Measurements from ENCODE around the gene PIGBOS1.

PIGBOS1 gene

DNA sequence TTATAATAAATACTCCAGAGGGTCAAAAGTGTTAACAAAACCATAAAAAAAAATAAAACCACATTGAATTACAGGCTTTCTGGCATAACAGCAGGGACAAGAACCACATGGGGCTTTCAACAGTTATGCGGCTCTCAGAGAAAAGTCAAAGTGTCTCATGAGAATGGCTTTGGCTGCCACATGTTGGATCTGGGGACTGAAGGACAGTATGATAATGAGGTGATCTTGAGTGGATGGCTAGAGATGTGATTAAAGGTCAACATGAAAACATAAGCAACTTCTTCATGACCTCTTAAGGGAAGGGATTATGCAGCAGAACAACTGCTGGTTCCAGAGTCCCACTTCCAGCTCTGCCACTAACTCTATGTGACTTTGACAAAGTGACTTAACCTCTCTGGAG is 34.5 kb downstream of the PIGBOS1 start:
- Histone ChIP-seq H4K20me1 (ENCODE audit: low read depth, low read length) (no peaks in the 10 kb centered on the region), H3K79me2 (ENCODE audit: insufficient read depth, low read length) (no peaks in the 10 kb centered on the region), H2AFZ (ENCODE audit: low read depth, low read length, severe bottlenecking) (no peak overlapping the region), H3F3A (ENCODE audit: insufficient read depth) (no peaks in the 10 kb centered on the region), H3K9me2 (replicated peaks; ENCODE audit: insufficient read depth, low read length) (no peaks in the 10 kb centered on the region), H3K4me2 (ENCODE audit: low read depth, low read length, poor library complexity, severe bottlenecking) (no peak overlapping the region), H3K36me3 (ENCODE audit: low read length) (no peaks in the 10 kb centered on the region), H3K4me3 (ENCODE audit: insufficient read depth, low read length, poor library complexity, severe bottlenecking) (no peak overlapping the region), H3K9me3 (ENCODE audit: insufficient read depth, low read length) (no peaks in the 10 kb centered on the region), H3K27me3 (ENCODE audit: low read length) (no peaks in the 10 kb centered on the region), H3K27ac (ENCODE audit: low read depth, low read length) (no peak overlapping the region), H3K9ac (ENCODE audit: low read length) (no peak overlapping the region)
- TF ChIP-seq, protein P1, sequence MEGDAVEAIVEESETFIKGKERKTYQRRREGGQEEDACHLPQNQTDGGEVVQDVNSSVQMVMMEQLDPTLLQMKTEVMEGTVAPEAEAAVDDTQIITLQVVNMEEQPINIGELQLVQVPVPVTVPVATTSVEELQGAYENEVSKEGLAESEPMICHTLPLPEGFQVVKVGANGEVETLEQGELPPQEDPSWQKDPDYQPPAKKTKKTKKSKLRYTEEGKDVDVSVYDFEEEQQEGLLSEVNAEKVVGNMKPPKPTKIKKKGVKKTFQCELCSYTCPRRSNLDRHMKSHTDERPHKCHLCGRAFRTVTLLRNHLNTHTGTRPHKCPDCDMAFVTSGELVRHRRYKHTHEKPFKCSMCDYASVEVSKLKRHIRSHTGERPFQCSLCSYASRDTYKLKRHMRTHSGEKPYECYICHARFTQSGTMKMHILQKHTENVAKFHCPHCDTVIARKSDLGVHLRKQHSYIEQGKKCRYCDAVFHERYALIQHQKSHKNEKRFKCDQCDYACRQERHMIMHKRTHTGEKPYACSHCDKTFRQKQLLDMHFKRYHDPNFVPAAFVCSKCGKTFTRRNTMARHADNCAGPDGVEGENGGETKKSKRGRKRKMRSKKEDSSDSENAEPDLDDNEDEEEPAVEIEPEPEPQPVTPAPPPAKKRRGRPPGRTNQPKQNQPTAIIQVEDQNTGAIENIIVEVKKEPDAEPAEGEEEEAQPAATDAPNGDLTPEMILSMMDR (IDR thresholded peaks at IDR 0.05; ENCODE audit: insufficient read depth, low read length, poor library complexity, severe bottlenecking), result no peak
- TF ChIP-seq EZH2phosphoT487 (conservative IDR thresholded peaks at IDR 0.05; ENCODE audit: low read length), result no peak

DNA sequence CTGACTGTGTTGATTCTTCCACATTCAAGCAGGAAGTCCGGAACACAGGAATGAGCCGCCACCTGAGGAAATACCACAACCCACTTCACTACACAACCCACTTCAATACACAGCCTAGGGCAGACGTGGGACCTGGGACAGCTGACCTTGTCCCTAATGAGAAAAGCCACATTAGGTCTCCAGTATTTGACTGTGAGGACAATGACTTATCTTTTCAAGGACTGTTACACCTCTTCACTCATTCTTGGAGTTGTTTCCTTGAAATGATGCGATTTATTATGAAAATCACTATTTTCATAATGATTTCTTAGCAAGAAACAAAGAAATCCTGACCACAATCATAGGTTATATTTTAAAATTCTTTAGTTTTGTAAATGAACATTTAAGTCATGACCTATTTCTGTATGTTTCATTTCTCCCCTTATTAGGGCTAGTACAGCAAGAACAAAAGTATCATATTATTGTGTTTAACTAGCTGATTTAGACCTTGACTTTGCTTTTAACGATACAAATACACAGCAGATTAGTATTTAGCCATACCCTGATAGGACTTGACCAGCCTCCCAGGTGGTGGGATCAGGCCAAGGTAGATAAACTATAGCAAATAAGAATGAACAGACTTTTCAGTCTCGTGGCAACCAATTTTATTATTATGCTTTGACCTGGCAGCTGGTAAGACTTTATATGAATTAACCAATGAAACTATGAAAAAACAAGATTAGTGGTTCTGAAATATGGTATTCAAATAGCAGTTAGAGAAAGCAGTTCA is 35.4 kb downstream of the PIGBOS1 start:
- Histone ChIP-seq H3K36me3 (ENCODE audit: low read length) (no peaks in the 10 kb centered on the region), H3K27ac (ENCODE audit: low read depth, low read length) (no peak overlapping the region), H3K9ac (ENCODE audit: low read length) (no peak overlapping the region), H3K4me2 (ENCODE audit: low read depth, low read length, poor library complexity, severe bottlenecking) (no peak overlapping the region), H3K4me3 (ENCODE audit: insufficient read depth, low read length, poor library complexity, severe bottlenecking) (no peak overlapping the region), H3K9me2 (replicated peaks; ENCODE audit: insufficient read depth, low read length) (no peaks in the 10 kb centered on the region), H4K20me1 (ENCODE audit: low read depth, low read length) (no peaks in the 10 kb centered on the region), H2AFZ (ENCODE audit: low read depth, low read length, severe bottlenecking) (no peak overlapping the region), H3F3A (ENCODE audit: insufficient read depth) (no peaks in the 10 kb centered on the region), H3K79me2 (ENCODE audit: insufficient read depth, low read length) (no peaks in the 10 kb centered on the region), H3K27me3 (ENCODE audit: low read length) (no peaks in the 10 kb centered on the region), H3K9me3 (ENCODE audit: insufficient read depth, low read length) (no peaks in the 10 kb centered on the region)
- TF ChIP-seq EZH2phosphoT487 (conservative IDR thresholded peaks at IDR 0.05; ENCODE audit: low read length), result no peak
- TF ChIP-seq, protein P1 (IDR thresholded peaks at IDR 0.05; ENCODE audit: insufficient read depth, low read length, poor library complexity, severe bottlenecking), result no peak

DNA sequence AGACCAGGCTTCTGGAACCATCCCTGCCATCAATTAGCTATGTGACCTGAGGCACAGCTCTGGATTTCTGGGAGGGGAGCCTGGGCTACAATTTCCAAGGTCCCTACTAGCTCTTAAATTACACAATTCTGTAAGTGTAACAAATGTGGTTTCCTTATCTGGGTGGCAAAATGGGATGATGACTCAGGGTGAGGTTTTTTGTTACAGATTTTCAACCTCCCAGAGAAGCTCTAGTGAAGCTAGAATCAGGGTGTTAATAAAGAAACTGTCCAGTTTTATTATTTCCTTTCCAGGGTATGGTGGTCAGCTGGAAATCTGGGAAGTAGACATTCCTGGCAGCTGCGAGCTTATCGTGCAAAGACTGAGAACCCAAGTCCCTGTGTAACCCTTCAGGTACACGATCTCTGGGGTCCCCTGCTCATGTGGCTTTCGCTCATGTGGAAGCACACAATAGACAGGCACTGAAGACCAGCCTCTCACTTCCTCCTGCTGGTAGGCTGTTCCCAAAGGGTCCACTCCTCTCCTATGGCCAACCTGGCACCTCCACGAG is 36.6 kb downstream of the PIGBOS1 start:
- Histone ChIP-seq H3K27ac (ENCODE audit: low read depth, low read length) (no peak overlapping the region), H3F3A (ENCODE audit: insufficient read depth) (no peaks in the 10 kb centered on the region)

More for the DNA sequence above, 36.6 kb downstream of the PIGBOS1 start:
- TF ChIP-seq, protein P1 (IDR thresholded peaks at IDR 0.05; ENCODE audit: insufficient read depth, low read length, poor library complexity, severe bottlenecking), result no peak
- no peak for TF ChIP-seq EZH2phosphoT487 (conservative IDR thresholded peaks at IDR 0.05; ENCODE audit: low read length)
- no peaks in the 10 kb centered on the region for H4K20me1 ChIP-seq (ENCODE audit: low read depth, low read length)
- no peak overlapping the region for H3K9ac ChIP-seq (ENCODE audit: low read length)
- no peak overlapping the region for H3K4me2 ChIP-seq (ENCODE audit: low read depth, low read length, poor library complexity, severe bottlenecking)
- H3K4me3 ChIP-seq (ENCODE audit: insufficient read depth, low read length, poor library complexity, severe bottlenecking), result no peak overlapping the region
- H3K9me3 ChIP-seq (ENCODE audit: insufficient read depth, low read length), result no peaks in the 10 kb centered on the region
- H2AFZ ChIP-seq (ENCODE audit: low read depth, low read length, severe bottlenecking), result no peak overlapping the region
- no peaks in the 10 kb centered on the region for H3K79me2 ChIP-seq (ENCODE audit: insufficient read depth, low read length)
- no peaks in the 10 kb centered on the region for H3K9me2 ChIP-seq (replicated peaks; ENCODE audit: insufficient read depth, low read length)
- H3K36me3 ChIP-seq (ENCODE audit: low read length), result no peaks in the 10 kb centered on the region
- no peaks in the 10 kb centered on the region for H3K27me3 ChIP-seq (ENCODE audit: low read length)
